ES-I3 (cell line): ENCODE results near the gene SYT17.

Source experiments
- H3K36me3 ChIP-seq: 2 replicates; pipeline ENCODE4 v1.6.1; 2013; ENCODE audit warnings: mild to moderate bottlenecking, low read length, control low read depth, moderate library complexity; ENCODE audit not compliant: insufficient read depth
- H3K4me1 ChIP-seq: 2 replicates; pipeline ENCODE4 v1.6.1; 2013; ENCODE audit warnings: mild to moderate bottlenecking, control low read depth, low read length; ENCODE audit not compliant: insufficient read depth
- H3K9ac ChIP-seq: 2 replicates; pipeline ENCODE4 v1.6.1; 2013; ENCODE audit warnings: low read depth, mild to moderate bottlenecking, low read length, moderate library complexity
- H3K9me3 ChIP-seq: 2 replicates; pipeline ENCODE4 v1.6.1; 2013; ENCODE audit warnings: mild to moderate bottlenecking, low read length, moderate library complexity; ENCODE audit not compliant: control insufficient read depth, insufficient read depth

The SYT17 gene

DNA sequence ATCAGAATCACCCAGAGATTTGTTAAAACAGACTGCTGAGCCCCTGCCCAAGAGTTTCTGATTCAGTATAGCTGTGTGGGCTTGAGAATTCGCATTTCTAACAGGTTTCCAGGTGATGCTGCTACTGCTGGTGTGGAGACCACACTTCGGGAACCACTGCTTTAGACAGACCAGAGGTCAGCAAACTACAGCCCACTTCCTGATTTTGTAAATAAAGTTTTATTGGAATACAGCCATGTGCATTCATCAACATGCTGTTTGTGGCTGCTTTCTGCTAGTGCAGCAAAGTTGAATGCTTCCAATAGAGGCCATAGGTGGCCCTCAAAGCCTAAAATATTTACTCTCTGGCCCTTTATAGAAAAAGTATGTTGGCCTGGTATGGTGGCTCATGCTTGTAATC lies 84.9 kb downstream of the SYT17 start:
- Histone ChIP-seq H3K9me3 (no peaks in the 10 kb centered on the region), H3K4me1 (peaks cover 10% of the 10 kb centered on the region; the same call in 1 of the 2 replicates), H3K36me3 (no peaks in the 10 kb centered on the region), H3K9ac (no peak overlapping the region)

DNA sequence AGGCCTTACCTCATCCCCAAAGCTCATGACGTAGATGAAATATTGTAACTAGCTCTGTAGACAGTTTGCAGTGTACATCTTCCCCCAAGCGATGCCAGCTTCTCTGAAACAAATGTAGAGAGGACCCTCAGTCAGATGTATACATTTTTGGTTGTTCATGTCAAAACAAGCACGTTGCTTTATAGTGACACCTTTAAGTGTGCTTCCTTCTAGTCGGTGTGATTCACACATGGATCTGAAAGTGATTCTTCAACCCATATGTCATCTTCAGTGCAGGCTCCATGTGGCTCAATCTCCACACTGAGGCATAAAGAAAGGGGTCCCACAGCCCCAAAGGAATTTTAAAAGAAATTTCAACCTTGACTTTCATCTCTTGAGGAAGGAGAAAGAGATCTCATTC lies 86.6 kb downstream of the SYT17 start:
- Histone ChIP-seq H3K9ac (no peak overlapping the region), H3K4me1 (peaks cover 10% of the 10 kb centered on the region; the same call in 1 of the 2 replicates)

DNA sequence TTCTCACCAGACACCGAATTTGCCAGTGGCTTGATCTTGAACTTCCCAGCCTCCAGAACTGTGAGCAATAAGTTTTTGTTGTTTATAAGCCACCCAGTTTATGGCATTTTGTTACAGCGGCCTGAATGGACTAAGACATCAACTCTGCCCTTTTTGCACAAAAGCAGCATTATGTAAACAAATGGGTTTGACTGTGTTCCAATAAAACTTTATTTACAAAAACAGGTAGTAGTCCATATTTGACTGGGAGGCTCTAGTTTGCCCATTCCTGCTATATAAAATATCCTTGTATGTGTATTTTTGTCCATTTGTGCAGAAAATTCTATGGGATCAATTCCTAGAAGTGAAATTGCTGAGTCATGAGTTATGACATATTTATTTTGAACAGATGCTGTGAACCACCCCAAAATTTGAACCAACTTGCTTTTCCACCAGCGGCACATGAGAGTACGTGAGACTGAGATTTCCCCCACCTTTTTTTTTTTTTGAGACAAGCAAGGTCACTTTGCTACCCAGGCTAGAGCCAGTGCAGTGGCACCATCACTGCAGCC lies 96.2 kb downstream of the SYT17 start:
- Histone ChIP-seq H3K9me3 (peaks cover 5% of the 10 kb centered on the region), H3K36me3 (no peaks in the 10 kb centered on the region), H3K4me1 (no peaks in the 10 kb centered on the region), H3K9ac (no peak overlapping the region)

More for the DNA sequence above, 86.6 kb downstream of the SYT17 start:
- Histone ChIP-seq H3K36me3 (no peaks in the 10 kb centered on the region), H3K9me3 (no peaks in the 10 kb centered on the region)

DNA sequence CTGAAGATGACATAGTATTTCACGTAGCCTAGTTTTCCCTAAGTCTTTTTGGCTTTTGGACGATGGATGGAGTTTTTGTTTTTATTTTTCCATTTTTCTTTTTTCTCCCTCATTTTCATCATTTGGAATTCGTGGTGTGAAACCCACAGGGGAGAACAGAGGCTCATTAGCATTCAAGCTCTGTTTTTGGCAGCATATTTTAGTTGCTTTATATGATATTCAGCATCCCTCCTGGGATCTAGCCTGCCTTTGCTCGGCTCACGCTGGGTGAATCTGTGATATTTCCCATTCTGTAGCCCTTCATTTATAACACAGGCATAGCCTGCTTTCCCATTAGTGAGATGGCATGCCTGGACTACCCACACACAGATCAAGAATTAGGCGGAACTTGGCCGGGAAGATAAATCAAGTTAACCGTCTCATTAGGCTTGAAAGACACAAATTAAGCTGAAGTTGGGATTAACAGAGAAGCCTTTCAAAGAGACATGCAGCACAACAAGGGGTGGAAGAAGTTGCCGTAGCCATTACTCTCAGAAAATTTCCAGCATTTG lies 97.4 kb downstream of the SYT17 start:
- Histone ChIP-seq H3K9me3 (peaks cover 6% of the 10 kb centered on the region), H3K36me3 (no peaks in the 10 kb centered on the region), H3K9ac (no peak overlapping the region), H3K4me1 (no peaks in the 10 kb centered on the region)

DNA sequence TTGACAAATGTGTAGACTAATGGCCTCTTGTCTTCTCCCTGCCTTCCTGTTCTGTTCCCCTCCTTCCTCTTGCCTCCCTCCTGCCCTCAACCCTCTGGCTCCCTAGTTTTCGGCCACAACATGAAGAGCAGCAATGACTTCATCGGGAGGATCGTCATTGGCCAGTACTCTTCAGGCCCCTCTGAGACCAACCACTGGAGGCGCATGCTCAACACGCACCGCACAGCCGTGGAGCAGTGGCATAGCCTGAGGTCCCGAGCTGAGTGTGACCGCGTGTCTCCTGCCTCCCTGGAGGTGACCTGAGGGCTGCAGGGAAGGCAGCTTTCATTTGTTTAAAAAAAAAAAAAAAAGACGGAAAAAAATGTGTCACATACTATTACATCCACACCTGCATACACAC lies 98.7 kb downstream of the SYT17 start:
- H3K9me3 ChIP-seq: peaks cover 6% of the 10 kb centered on the region
- no peaks in the 10 kb centered on the region for H3K36me3 ChIP-seq
- no peaks in the 10 kb centered on the region for H3K4me1 ChIP-seq
- no peak overlapping the region for H3K9ac ChIP-seq

DNA sequence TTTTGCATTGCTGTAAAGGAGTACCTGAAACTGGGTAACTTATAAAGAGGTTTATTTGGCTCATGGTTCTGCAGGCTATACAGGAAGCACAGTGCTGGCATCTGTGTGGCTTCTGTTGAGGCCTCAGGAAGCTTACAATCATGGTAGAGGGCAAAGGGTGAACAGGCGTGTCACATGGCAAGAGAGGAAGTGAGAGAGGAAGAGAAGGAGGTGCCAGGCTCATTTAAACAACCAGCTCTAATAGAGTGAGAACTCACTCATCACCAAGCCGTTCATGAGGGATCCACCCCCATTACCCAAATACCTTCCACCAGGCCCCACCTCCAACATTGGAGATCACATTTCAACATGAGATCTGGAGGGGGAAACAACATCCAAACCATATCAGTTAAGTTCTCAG lies 101.1 kb downstream of the SYT17 start:
- Histone ChIP-seq H3K36me3 (no peaks in the 10 kb centered on the region), H3K9me3 (peaks cover 6% of the 10 kb centered on the region; the same call in 1 of the 2 replicates), H3K4me1 (no peaks in the 10 kb centered on the region), H3K9ac (no peak overlapping the region)

DNA sequence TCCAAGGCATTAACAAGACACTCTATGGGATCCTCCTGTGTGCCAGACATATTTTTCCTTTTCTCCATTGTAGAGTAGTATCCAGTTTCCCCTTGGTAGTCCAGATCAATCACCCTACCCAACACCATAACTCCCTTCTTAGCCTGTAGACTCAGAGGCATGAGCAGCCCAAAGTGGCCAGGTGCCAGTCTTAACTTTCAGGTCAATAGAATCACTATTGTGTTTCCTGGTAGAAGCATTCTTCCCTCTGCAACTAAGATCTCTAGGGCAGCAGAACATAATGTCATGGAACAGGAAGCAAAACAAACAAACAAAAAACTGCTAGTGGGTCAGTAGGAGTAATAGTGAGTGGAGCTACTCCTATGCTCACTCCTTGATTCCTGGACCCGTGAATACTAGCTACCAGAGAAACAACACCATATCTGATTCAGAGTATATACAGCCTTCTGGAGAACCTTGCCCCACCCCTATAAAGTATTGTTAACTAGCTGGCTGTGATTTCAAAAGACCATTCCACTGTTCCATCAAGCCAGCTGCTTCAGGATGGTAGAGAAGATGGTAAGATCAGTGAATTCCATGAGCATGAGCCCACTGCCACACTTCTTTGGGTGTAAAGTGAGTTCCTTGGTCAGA lies 106.2 kb downstream of the SYT17 start:
- Histone ChIP-seq H3K4me1 (no peaks in the 10 kb centered on the region), H3K9ac (no peak overlapping the region), H3K36me3 (no peaks in the 10 kb centered on the region), H3K9me3 (peaks cover 3% of the 10 kb centered on the region; the same call in 1 of the 2 replicates)

DNA sequence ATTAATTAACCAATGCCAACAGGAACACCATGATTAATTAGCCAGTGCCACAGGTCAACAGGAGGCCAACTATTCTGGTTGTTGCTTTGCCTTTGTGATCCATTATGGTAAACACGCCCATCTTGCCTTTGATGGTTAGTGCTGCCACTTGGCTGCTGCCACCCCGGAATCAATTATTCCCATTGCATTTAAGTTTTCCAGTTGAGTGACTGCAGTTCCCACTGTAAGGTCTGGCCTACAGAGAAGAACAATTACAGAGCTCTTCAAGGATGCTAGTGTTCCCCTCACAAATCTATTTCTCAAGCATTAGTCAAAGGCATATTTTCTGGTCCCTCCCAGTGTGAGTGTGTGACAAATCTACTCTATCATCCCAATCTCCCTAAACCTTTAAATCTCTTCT lies 110.4 kb downstream of the SYT17 start:
- Histone ChIP-seq H3K4me1 (no peaks in the 10 kb centered on the region), H3K9me3 (peaks cover 3% of the 10 kb centered on the region; the same call in 1 of the 2 replicates), H3K36me3 (no peaks in the 10 kb centered on the region), H3K9ac (no peak overlapping the region)

DNA sequence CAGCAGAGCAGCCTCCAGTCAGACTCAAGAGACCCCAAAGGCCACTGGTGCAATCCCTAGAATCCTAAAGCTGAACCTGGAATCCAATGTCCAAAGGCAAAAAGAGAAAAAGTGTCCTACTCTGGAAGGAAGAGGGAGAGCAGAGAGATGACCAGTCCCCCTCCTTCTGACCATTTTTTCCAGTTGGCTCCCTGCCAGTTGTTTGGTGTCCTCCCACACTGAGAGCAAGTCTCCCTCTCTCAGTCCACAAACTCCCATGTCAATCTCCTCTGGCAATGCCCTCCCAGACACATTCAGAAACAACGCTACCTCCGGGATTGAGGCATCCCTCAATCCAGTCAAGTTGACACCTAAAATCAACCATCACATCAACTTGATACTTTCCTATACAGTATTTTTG lies 113.2 kb downstream of the SYT17 start:
- Histone ChIP-seq H3K36me3 (no peaks in the 10 kb centered on the region), H3K9ac (no peak overlapping the region)

DNA sequence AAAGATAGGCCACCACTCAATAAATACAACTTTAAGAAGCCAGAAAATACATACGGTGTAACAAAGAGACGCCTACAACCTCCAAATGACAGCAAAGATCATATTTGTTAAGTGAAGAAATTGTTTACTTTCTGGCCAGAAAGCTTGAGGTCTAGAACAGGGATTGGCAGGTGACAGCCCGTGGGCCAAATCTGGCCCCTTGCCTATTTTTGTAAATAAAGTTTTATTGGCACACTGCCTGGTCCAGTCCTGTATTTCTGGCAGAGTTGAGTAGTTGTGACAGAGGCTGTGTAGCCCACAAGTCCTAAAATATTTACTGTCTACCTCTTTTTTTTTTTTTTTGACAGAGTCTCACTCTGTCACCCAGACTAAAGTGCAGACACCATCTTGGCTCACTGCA lies 114.1 kb downstream of the SYT17 start:
- Histone ChIP-seq H3K36me3 (no peaks in the 10 kb centered on the region), H3K9ac (no peak overlapping the region), H3K4me1 (no peaks in the 10 kb centered on the region), H3K9me3 (peaks cover 3% of the 10 kb centered on the region; the same call in 1 of the 2 replicates)

More for the DNA sequence above, 113.2 kb downstream of the SYT17 start:
- Histone ChIP-seq H3K9me3 (peaks cover 3% of the 10 kb centered on the region; the same call in 1 of the 2 replicates), H3K4me1 (no peaks in the 10 kb centered on the region)

DNA sequence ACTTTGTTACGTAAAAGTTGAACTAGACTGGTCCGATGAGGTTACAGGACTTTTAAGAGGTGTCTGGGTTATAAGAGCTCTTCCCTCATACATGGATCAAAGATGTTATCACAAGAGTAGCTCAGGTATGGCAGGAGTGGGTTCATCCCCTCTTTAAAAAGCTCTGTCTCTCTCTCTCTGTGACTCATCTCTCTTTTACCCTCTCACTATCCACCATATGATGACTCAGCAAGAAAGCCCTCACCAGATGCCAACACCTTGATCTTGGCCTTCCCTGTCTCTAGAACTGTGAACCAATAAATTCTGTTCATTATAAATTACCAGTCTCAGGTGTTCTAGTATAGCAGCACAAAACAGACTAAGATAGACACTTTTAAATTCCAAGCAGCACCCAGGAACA lies 115.6 kb downstream of the SYT17 start:
- H3K36me3 ChIP-seq: no peaks in the 10 kb centered on the region
- H3K9me3 ChIP-seq: 0 out of 2 replicates have a peak, but pooled peaks cover under 1% of the 10 kb centered on the region
- H3K4me1 ChIP-seq: peaks cover 7% of the 10 kb centered on the region; the same call in 1 of the 2 replicates
- no peak overlapping the region for H3K9ac ChIP-seq

DNA sequence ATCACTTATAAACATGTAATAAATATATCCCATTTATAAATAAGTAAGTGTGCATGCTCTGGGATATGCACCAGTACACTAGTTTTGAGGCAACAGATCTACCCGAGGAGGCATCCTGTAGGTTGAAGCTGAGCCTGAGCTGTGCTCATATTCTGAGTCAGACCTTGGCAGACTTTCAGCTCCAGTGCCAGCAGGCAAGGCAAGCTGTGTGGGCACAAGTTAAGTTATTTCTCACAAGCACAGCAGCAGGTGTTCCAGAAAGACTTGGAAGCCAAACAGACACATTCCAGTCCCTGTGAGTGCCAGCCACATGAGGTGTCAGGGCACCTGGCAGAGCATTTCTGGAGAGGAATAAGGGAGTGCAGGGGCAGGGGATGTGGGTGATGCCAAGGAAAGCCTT lies 116.2 kb downstream of the SYT17 start:
- Histone ChIP-seq H3K36me3 (no peaks in the 10 kb centered on the region), H3K4me1 (peaks cover 8% of the 10 kb centered on the region; the same call in 1 of the 2 replicates), H3K9ac (no peak overlapping the region), H3K9me3 (no peaks in the 10 kb centered on the region)

DNA sequence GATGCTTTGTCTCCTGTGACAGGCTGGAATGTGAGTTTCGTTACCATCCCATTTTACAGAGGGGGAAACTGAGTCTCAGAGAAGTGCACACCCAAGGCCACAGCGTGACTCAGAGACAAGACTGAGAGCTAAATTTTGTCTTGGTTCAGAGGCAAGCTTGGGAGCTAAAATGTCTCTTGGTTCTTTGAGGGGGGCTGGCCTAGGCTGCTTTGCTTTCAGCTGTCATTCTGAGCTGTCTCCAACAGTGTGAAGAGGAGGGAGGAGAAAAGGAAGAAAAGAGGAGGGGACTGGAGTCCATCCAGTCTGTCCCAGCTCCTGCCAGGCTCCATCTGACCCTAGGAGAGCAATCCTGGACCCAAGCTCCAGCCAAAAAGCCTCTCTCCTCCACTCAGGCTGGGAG lies 117.4 kb downstream of the SYT17 start, which contains the start of gene CLEC19A:
CLEC19A (plus strand) TSS at position 301 of the 400 bp plus-strand sequence. CDS start 121 bp downstream, outside the sequence.
- H3K36me3 ChIP-seq: no peaks in the 10 kb centered on the region
- peaks cover 17% of the 10 kb centered on the region for H3K4me1 ChIP-seq
- H3K9me3 ChIP-seq: no peaks in the 10 kb centered on the region
- H3K9ac ChIP-seq: no peak within 1 kb of the TSS

DNA sequence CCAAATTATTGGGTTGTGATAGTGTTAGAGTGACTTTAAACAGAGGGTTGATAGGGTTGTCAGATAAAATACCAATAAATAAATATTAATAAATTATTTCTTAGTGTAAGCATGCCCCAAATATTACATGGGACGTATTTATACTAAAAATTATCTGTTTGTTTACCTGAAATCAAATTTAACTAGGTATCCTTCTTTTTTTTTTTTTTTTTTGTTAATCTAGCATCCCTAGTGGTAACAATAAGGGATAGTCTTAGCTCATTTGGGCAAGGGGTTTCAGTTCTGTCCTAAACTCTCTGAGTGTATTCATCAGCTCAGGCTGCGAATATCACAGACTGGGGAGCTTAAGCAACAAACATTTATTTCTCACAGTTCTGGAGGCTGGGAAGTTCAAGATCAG lies 118.8 kb downstream of the SYT17 start:
- no peak overlapping the region for H3K9ac ChIP-seq
- H3K4me1 ChIP-seq: peaks cover 28% of the 10 kb centered on the region
- no peaks in the 10 kb centered on the region for H3K36me3 ChIP-seq
- no peaks in the 10 kb centered on the region for H3K9me3 ChIP-seq

DNA sequence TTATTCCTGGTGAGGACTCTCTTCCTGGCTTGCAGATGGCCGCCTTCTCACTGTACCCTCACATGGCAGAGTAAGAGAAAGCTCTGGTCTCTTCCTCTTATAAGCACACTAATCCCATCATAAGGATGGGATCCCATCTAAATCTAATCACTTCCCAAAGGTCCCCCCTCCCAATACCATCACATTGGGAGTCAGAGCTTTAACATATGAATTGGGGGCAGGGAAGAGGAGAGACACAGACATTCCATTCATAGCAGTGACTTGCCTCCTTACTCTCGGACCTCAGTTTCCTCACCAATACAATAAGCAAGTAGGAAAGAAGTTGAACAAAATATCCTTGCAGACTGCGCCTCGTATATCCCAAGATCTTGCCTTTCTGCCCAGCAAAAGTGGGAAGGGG lies 119.2 kb downstream of the SYT17 start:
- Histone ChIP-seq H3K36me3 (no peaks in the 10 kb centered on the region), H3K9me3 (no peaks in the 10 kb centered on the region), H3K9ac (no peak overlapping the region), H3K4me1 (peaks cover 32% of the 10 kb centered on the region)
